ENCODE data around the gene RECK.

The RECK gene

DNA sequence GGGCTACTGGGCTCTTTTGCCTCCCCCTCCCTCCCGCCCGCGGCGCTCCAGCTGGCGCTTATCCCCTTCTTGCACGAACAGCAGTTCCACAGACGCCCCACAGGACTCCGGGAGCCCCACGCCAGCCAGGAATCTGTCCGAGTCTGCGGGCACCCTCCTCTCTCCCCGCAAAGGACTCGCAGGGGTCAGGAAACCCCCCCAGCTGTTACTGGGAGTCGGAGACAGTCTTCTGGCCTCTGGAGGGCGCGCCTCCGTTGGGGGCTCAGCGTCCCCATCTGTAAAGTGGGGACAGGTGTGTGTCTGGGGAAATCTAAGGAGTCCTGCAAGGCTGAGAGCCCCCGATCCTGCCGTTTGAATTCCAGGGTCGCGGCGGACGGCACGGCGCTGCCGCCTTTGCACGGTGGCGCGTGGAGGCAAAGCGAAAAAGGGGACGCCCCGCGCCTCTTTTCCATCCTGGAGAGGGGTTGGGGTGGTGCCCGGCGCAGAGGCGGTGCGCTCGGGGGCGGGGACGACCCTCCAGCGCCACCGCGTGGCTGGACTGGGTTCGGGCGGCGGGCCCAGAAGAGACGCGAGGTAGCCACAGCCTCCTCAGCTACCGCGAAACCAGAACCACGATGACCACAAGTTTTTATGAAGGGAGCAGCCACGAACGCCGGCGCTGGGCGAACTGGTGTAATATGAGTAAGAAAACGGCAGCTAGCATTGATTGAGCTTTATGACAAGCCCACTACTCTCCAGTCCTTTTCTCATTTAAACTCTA lies 129.6 kb downstream of the RECK start:
- TF ChIP-seq, protein P1, sequence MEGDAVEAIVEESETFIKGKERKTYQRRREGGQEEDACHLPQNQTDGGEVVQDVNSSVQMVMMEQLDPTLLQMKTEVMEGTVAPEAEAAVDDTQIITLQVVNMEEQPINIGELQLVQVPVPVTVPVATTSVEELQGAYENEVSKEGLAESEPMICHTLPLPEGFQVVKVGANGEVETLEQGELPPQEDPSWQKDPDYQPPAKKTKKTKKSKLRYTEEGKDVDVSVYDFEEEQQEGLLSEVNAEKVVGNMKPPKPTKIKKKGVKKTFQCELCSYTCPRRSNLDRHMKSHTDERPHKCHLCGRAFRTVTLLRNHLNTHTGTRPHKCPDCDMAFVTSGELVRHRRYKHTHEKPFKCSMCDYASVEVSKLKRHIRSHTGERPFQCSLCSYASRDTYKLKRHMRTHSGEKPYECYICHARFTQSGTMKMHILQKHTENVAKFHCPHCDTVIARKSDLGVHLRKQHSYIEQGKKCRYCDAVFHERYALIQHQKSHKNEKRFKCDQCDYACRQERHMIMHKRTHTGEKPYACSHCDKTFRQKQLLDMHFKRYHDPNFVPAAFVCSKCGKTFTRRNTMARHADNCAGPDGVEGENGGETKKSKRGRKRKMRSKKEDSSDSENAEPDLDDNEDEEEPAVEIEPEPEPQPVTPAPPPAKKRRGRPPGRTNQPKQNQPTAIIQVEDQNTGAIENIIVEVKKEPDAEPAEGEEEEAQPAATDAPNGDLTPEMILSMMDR (IDR thresholded peaks at IDR 0.05; ENCODE audit: insufficient read depth, low read depth, low read length, missing control alignments) = peak; percentile 66

GRCh38 chr9:36169166-36169565 lies 132.5 kb downstream of the RECK start, which contains the start of gene CCIN:
Gene CCIN, plus strand, starts transcription at chr9:36169388. Its CDS starts 115 bp downstream, at chr9:36169503.
- TF ChIP-seq, protein P1 (IDR thresholded peaks at IDR 0.05; ENCODE audit: insufficient read depth, low read depth, low read length, missing control alignments) = no peak
- no peak within 1 kb of the TSS for H3K4me3 ChIP-seq (ENCODE audit: low read length)
- DNase-seq (ENCODE audit: low read depth) = no peak

More for the DNA sequence above, 129.6 kb downstream of the RECK start:
- H3K4me3 ChIP-seq (ENCODE audit: low read length) = peak overlapping the region; percentile 32
- peak; percentile 68 for DNase-seq (ENCODE audit: low read depth)

GRCh38 chr9:36169708-36170107 lies 133.0 kb downstream of the RECK start:
- TF ChIP-seq, protein P1 (IDR thresholded peaks at IDR 0.05; ENCODE audit: insufficient read depth, low read depth, low read length, missing control alignments) = no peak
- DNase-seq (ENCODE audit: low read depth) = no peak
- H3K4me3 ChIP-seq (ENCODE audit: low read length) = no peak overlapping the region

DNA sequence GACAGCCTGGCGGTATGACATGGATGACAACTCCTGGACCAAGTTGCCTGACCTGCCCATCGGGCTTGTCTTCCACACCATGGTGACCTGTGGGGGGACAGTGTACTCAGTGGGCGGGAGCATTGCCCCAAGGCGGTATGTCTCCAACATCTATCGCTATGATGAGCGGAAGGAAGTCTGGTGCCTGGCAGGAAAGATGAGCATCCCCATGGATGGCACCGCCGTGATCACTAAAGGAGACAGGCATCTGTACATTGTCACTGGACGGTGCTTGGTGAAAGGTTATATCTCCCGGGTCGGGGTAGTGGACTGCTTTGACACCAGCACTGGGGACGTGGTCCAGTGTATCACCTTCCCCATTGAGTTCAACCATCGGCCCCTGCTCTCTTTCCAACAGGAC lies 133.8 kb downstream of the RECK start:
- H3K4me3 ChIP-seq (ENCODE audit: low read length) = no peak overlapping the region
- TF ChIP-seq, protein P1 (IDR thresholded peaks at IDR 0.05; ENCODE audit: insufficient read depth, low read depth, low read length, missing control alignments) = no peak
- DNase-seq (ENCODE audit: low read depth) = no peak

DNA sequence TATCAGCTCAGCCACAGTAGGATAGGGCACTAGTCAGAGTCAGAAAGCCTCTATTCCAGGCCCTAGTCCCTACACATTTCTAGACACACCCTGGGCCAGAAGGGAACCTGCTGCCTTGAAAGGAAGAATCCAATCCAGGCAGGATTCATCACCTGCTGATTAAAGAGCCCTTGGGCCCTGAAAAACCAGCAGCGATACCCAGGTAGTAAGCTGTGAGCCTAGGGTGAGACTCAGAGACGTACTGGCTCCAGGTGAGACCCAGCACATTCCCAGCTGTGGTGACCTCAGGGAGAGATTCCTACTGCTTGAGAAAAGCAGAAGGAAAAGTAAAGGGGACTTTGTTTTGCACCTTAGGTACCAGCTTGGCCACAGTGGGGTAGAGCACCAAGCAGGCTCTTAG lies 137.1 kb downstream of the RECK start:
- no peak overlapping the region for H3K4me3 ChIP-seq (ENCODE audit: low read length)

More for the DNA sequence above, 137.1 kb downstream of the RECK start:
- no peak for DNase-seq (ENCODE audit: low read depth)
- TF ChIP-seq, protein P1 (IDR thresholded peaks at IDR 0.05; ENCODE audit: insufficient read depth, low read depth, low read length, missing control alignments) = no peak

Measured in epithelial cell of esophagus (primary cell).